PC-9 (cell line): ENCODE measurements around the gene PRKCH. TPM values are rescaled to one million over a fixed set of nuclear protein-coding genes. Genes with fewer than 3 reads are reported as not detected.

Experiments
- BruUV-seq: library from RNA; stranded (reverse); fragments of 400-500 nt; replicated peaks from 2 replicates; lab custom pipeline; 2021; lab: Mats Ljungman, UMichigan
- CTCF ChIA-PET: fragments of 300-600 bp; sonication (Branson Sonifier 250); formaldehyde crosslinking; loops from one replicate; lab custom pipeline; 2022; ENCODE audit warnings: antibody characterized with exemption; lab: Charles Lee
- POLR2A ChIA-PET: fragments of 300-600 bp; sonication (Branson Sonifier 250); formaldehyde crosslinking; loops from one replicate; lab custom pipeline; 2022; ENCODE audit warnings: antibody characterized with exemption; ENCODE audit not compliant: unreplicated experiment; lab: Charles Lee
- DNase-seq, 2 experiments: peaks; one replicate each; pipeline versions ENCODE4 v3.0.0 to v3.0.0-alpha.2; 2015 to 2022; ENCODE audit warnings: mixed read lengths in 1 of 2
- H2AFZ ChIP-seq: fragments of 200-600 bp; sonication (generic); 2 replicates; pipeline ENCODE4 v1.8.1; 2017; ENCODE audit warnings: antibody characterized with exemption
- H3F3A ChIP-seq: fragments of 200-600 bp; sonication (generic); 2 replicates; pipeline ENCODE4 v1.8.1; 2017; ENCODE audit warnings: antibody characterized with exemption, mild to moderate bottlenecking, low read depth; ENCODE audit not compliant: insufficient read depth
- H3K27ac ChIP-seq: fragments of 200-600 bp; sonication (generic); 2 replicates; pipeline ENCODE4 v1.6.1; 2016; ENCODE audit warnings: mixed run types
- H3K27me3 ChIP-seq: fragments of 200-600 bp; sonication (generic); 2 replicates; pipeline ENCODE4 v1.6.1; 2016; ENCODE audit warnings: low read depth, mixed run types; ENCODE audit not compliant: insufficient read depth
- H3K36me3 ChIP-seq: fragments of 200-600 bp; sonication (generic); 2 replicates; pipeline ENCODE4 v1.6.1; 2016; ENCODE audit warnings: low read depth, mixed run types
- H3K4me1 ChIP-seq: fragments of 200-600 bp; sonication (generic); replicated peaks from 2 replicates; pipeline ENCODE4 v1.6.1; 2016; ENCODE audit warnings: mixed run types; ENCODE audit not compliant: insufficient read depth
- H3K4me2 ChIP-seq: fragments of 200-600 bp; sonication (generic); 2 replicates; pipeline ENCODE4 v1.6.1; 2017; ENCODE audit warnings: mixed run types
- H3K4me3 ChIP-seq: fragments of 200-600 bp; sonication (generic); 2 replicates; pipeline ENCODE4 v1.6.1; 2016; ENCODE audit warnings: mixed run types
- H3K79me2 ChIP-seq: fragments of 200-600 bp; sonication (generic); 2 replicates; pipeline ENCODE4 v1.6.1; 2017; ENCODE audit warnings: low read depth, mixed run types
- H3K9me2 ChIP-seq: fragments of 200-600 bp; sonication (generic); 2 replicates; pipeline ENCODE4 v1.8.1; 2017; ENCODE audit warnings: mild to moderate bottlenecking; ENCODE audit not compliant: insufficient read depth
- H3K9me3 ChIP-seq: fragments of 200-600 bp; sonication (generic); 2 replicates; pipeline ENCODE4 v1.8.1; 2016; ENCODE audit warnings: low read depth; ENCODE audit not compliant: insufficient read depth
- H4K20me1 ChIP-seq: fragments of 200-600 bp; sonication (generic); 2 replicates; pipeline ENCODE4 v1.8.1; 2017; ENCODE audit not compliant: insufficient read depth
- EZH2 ChIP-seq: fragments of 200-600 bp; sonication (generic); IDR thresholded peaks from 2 replicates; pipeline ENCODE4 v1.8.0; 2017; ENCODE audit warnings: antibody characterized with exemption, low read depth
- intact Hi-C: fragments of 100-400 bp; cut with micrococcal nuclease; formaldehyde crosslinking; loops from one replicate; pipeline ENCODE4 v1.10.0; 2022; ENCODE audit not compliant: unreplicated experiment
- total RNA-seq: library from RNA; stranded (reverse); gene quantifications from 2 replicates; pipeline ENCODE4 v1.2.3, GENCODE V29; 2021
- TF ChIP-seq, protein P1 (sequence below): fragments of 200-600 bp; sonication (generic); conservative IDR thresholded peaks from 2 replicates; pipeline ENCODE4 v1.6.1; 2017; ENCODE audit warnings: mixed run types, antibody characterized with exemption, mild to moderate bottlenecking, moderate library complexity

Gene PRKCH
- total RNA-seq, 1 experiment from 2014 or later, result 32.4 TPM

DNA sequence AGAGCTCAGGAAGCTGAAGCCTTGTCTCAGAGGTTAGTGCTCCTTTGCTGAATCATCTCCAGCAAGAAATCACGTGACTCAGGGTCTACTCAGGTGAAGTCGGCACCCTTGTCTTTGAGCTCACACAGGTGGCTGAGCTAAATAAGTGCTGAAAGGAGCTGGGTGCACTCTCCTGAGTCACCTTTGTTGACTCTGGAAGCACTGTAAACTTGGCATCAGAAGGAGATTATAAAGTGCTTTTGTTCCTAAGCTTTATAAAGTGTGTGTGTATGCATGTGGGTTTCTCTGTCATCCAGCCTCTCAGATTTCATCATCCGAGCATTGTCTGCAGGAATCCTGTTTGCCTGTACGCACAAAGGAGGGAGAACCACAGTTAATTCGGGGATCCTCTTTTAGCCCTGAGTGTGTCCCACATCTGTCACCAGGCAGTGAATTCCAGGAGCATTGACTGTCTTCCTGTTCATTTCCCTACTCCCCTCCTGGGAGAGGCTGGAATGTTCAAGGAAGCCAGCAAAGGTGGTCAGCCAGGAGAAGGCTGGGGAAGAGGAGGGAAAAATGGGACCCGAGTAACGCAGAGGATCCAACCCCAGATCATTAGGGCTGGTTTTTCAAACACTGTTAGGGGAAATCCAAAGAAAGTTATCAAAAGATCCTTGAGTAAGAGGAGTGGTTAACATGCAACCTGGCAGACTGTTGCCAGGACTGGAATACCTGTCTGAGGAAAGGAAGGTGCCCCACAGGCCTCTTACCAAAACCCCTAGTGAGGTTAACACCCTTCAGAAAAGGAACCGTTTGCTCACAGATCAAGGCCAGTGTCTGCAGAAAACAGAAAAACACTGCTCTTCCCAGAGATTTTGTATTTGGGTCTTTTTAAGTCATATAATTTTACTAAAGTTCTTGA lies 216.4 kb downstream of the PRKCH start:
- Histone ChIP-seq H4K20me1 (no peaks in the 10 kb centered on the region), H3F3A (peaks cover 46% of the 10 kb centered on the region), H3K4me1 (peaks cover 62% of the 10 kb centered on the region), H3K27me3 (no peaks in the 10 kb centered on the region), H3K9me3 (no peaks in the 10 kb centered on the region), H3K36me3 (peaks cover 20% of the 10 kb centered on the region; the same call in 1 of the 2 replicates), H3K79me2 (no peaks in the 10 kb centered on the region), H2AFZ (no peak overlapping the region), H3K4me2 (peak overlapping the region; percentile 82), H3K27ac (peak overlapping the region; percentile 98), H3K4me3 (peak overlapping the region; percentile 35; the same call in 1 of the 2 replicates), H3K9me2 (no peaks in the 10 kb centered on the region)
- TF ChIP-seq, protein P1, sequence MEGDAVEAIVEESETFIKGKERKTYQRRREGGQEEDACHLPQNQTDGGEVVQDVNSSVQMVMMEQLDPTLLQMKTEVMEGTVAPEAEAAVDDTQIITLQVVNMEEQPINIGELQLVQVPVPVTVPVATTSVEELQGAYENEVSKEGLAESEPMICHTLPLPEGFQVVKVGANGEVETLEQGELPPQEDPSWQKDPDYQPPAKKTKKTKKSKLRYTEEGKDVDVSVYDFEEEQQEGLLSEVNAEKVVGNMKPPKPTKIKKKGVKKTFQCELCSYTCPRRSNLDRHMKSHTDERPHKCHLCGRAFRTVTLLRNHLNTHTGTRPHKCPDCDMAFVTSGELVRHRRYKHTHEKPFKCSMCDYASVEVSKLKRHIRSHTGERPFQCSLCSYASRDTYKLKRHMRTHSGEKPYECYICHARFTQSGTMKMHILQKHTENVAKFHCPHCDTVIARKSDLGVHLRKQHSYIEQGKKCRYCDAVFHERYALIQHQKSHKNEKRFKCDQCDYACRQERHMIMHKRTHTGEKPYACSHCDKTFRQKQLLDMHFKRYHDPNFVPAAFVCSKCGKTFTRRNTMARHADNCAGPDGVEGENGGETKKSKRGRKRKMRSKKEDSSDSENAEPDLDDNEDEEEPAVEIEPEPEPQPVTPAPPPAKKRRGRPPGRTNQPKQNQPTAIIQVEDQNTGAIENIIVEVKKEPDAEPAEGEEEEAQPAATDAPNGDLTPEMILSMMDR, result no peak
- TF ChIP-seq EZH2, result no peak
- intact Hi-C loops, result loop anchor here (1.0 kb wide), 5 partner anchors 9 to 66 kb away; no protein-coding TSS in a partner anchor
- ChIA-PET POLR2A (interaction anchor here (0.6 to 0.9 kb wide), 6 partner anchors 25 to 1373 kb away, joined by 3 to 8 read pairs (median 4); partner anchors contain the start of gene DHRS7), CTCF (interaction anchor here (0.7 kb wide), 2 partner anchors 11 to 25 kb away, joined by 3 to 4 read pairs; no protein-coding TSS in a partner anchor)
- no TSS peak for BruUV-seq
- peak; percentile 81 to 100 for DNase-seq

DNA sequence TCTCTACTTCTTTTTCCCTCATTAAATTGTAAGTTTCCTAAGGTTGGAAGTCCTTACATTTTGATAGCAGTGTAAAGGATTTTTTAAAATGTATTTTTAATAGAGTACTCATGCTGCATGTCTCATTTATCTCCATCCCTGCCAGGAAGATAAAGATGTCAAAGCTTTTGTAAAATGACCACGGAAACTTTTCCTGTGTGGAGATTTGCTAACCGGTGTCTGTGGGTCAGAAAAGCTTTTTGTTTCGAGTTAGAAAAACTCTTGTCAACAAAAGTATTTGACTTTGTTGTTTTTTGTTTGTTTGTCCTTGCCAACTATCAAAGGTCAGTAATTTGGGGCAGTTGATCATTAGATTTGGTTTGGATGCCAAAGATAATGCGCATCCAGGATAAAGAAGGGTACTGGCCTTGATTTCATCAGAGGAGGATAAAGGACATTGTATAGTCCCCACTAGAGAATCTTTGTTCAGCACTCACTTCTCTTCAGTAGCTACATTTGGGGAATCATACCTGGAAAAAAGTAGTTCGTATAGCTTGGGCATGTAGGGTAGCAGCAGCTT lies 217.2 kb downstream of the PRKCH start:
- Histone ChIP-seq H3K27me3 (no peaks in the 10 kb centered on the region), H3K4me2 (peak overlapping the region; percentile 82), H3F3A (peaks cover 46% of the 10 kb centered on the region), H3K79me2 (no peaks in the 10 kb centered on the region), H3K27ac (peak overlapping the region; percentile 98), H4K20me1 (no peaks in the 10 kb centered on the region), H3K9me3 (no peaks in the 10 kb centered on the region), H3K36me3 (peaks cover 20% of the 10 kb centered on the region; the same call in 1 of the 2 replicates), H3K9me2 (no peaks in the 10 kb centered on the region), H2AFZ (no peak overlapping the region), H3K4me3 (no peak overlapping the region), H3K4me1 (peaks cover 54% of the 10 kb centered on the region)
- intact Hi-C loops, result no loop called here
- ChIA-PET POLR2A (interaction anchor here (0.6 kb wide), 1 partner anchor 14 kb away, joined by 4 read pairs; no protein-coding TSS in a partner anchor), CTCF (no interaction called here)
- TF ChIP-seq, protein P1, result no peak
- TF ChIP-seq EZH2, result no peak
- no peak for DNase-seq
- TSS peak; percentile 23 for BruUV-seq

DNA sequence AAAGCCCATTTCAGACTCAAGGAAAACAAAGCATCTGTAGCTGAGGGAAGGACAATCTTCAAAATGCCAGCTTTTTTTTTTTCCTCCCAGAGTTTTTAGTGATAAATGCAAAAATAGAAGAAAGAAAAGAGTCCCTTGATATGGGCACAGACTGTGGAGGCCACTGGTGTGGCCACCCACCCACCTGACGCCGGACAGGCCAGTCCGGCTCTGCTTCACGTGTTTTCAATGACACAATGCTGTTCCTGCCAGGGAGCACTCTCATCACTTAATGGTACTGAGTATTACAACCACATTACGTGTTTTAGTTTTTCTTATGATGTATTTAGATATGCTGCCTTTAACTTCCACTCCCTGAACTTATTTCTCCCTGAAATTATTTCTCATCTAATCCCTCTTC lies 218.3 kb downstream of the PRKCH start:
- ChIA-PET CTCF (no interaction called here), POLR2A (no interaction called here)
- H3K79me2 ChIP-seq, result no peaks in the 10 kb centered on the region
- no peaks in the 10 kb centered on the region for H4K20me1 ChIP-seq
- TF ChIP-seq, protein P1, result no peak
- no peak for TF ChIP-seq EZH2
- H3K27ac ChIP-seq, result peak overlapping the region; percentile 98
- intact Hi-C loops, result no loop called here
- H3K4me2 ChIP-seq, result no peak overlapping the region
- H3K4me3 ChIP-seq, result no peak overlapping the region
- no TSS peak for BruUV-seq
- peak in 1 of 2 experiments; percentile 19 for DNase-seq
- H3K9me3 ChIP-seq, result no peaks in the 10 kb centered on the region
- H3K9me2 ChIP-seq, result no peaks in the 10 kb centered on the region
- peaks cover 14% of the 10 kb centered on the region; the same call in 1 of the 2 replicates for H3K36me3 ChIP-seq
- H3F3A ChIP-seq, result peaks cover 46% of the 10 kb centered on the region
- H3K4me1 ChIP-seq, result peaks cover 49% of the 10 kb centered on the region
- H2AFZ ChIP-seq, result no peak overlapping the region
- no peaks in the 10 kb centered on the region for H3K27me3 ChIP-seq
